ENCODE results near the gene TRAF2.

- TF ChIP-seq SNAI2 (CRISPR knock-in tag; IDR thresholded peaks at IDR 0.05) (no peak), GLIS3 (CRISPR knock-in tag; IDR thresholded peaks at IDR 0.05) (no peak), ZNF8 (CRISPR knock-in tag; IDR thresholded peaks at IDR 0.05) (no peak), BACH2 (CRISPR knock-in tag; IDR thresholded peaks at IDR 0.05; ENCODE audit: borderline replicate concordance) (no peak), CREB5 (CRISPR knock-in tag; IDR thresholded peaks at IDR 0.05; ENCODE audit: low read depth) (no peak)
These were observed 37.0 kb upstream of the TRAF2 start, which contains the start of gene PHPT1 for GRCh38 chr9:136849038-136849959.
